CD4-positive, alpha-beta memory T cell (primary cell): Measurements from ENCODE around the gene CA12. TPM values are rescaled to one million over a fixed set of nuclear protein-coding genes. Genes with fewer than 3 reads are reported as not detected.

Experiments
- CTCF ChIA-PET: fragments of 350-600 bp; sonication (Branson Sonifier 250); formaldehyde crosslinking; loops from one replicate; lab custom pipeline; 2021; ENCODE audit warnings: inconsistent platforms; ENCODE audit not compliant: partially characterized antibody; lab: Charles Lee
- POLR2A ChIA-PET: fragments of 350-600 bp; sonication (Branson Sonifier 250); formaldehyde crosslinking; loops from one replicate; lab custom pipeline; 2021; ENCODE audit not compliant: partially characterized antibody; lab: Charles Lee
- DNase-seq, 5 donors: peaks; one replicate each; pipeline versions ENCODE4 v3.0.0 to v3.0.0-alpha.2; 2020 to 2022; ENCODE audit warnings: mixed read lengths in 1 of 5
- H3K27ac ChIP-seq: one replicate; pipeline ENCODE4 v1.7.0; 2013; ENCODE audit warnings: low read depth, low read length
- H3K27me3 ChIP-seq: 2 replicates; pipeline ENCODE4 v1.7.0; 2013; ENCODE audit warnings: mild to moderate bottlenecking, low read length, moderate library complexity; ENCODE audit not compliant: insufficient read depth
- H3K36me3 ChIP-seq: 2 replicates; pipeline ENCODE4 v1.7.0; 2013; ENCODE audit warnings: mild to moderate bottlenecking, low read length, moderate library complexity; ENCODE audit not compliant: insufficient read depth
- H3K4me1 ChIP-seq: 2 replicates; pipeline ENCODE4 v1.7.0; 2013; ENCODE audit warnings: mild to moderate bottlenecking, low read length, moderate library complexity; ENCODE audit not compliant: insufficient read depth
- H3K4me3 ChIP-seq, 2 donors: one replicate each; pipeline ENCODE4 v1.7.0; 2013; ENCODE audit warnings: low read length in 2 of 2, mild to moderate bottlenecking in 1 of 2
- H3K9me3 ChIP-seq, 2 donors: one replicate each; pipeline ENCODE4 v1.7.0; 2013; ENCODE audit warnings: low read length in 2 of 2, control low read depth in 1 of 2; ENCODE audit not compliant: control insufficient read depth in 1 of 2
- H3K27ac Mint-ChIP-seq, 7 donors: one replicate each; pipeline ENCODE4 v1.8.0; 2020 to 2021; ENCODE audit warnings: mixed read lengths in 7 of 7, mild to moderate bottlenecking in 6 of 7, inconsistent platforms in 3 of 7, moderate library complexity in 3 of 7
- H3K27me3 Mint-ChIP-seq, 2 donors: one replicate each; pipeline ENCODE4 v1.8.0; 2020 to 2021; ENCODE audit warnings: mixed read lengths in 2 of 2
- H3K36me3 Mint-ChIP-seq, 2 donors: one replicate each; pipeline ENCODE4 v1.8.0; 2020 to 2021; ENCODE audit warnings: mixed read lengths in 2 of 2, inconsistent platforms in 1 of 2, mild to moderate bottlenecking in 1 of 2
- H3K4me1 Mint-ChIP-seq, 4 donors: one replicate each; pipeline ENCODE4 v1.8.0; 2020 to 2021; ENCODE audit warnings: mixed read lengths in 4 of 4, mild to moderate bottlenecking in 1 of 4
- H3K4me3 Mint-ChIP-seq, 8 donors: one replicate each; pipeline ENCODE4 v1.8.0; 2020 to 2021; ENCODE audit warnings: mixed read lengths in 8 of 8, mild to moderate bottlenecking in 7 of 8, moderate library complexity in 6 of 8, inconsistent platforms in 3 of 8
- H3K9me3 Mint-ChIP-seq, 8 donors: one replicate each; pipeline ENCODE4 v1.8.0; 2020 to 2021; ENCODE audit warnings: mixed read lengths in 8 of 8, mild to moderate bottlenecking in 5 of 8, inconsistent platforms in 3 of 8, moderate library complexity in 1 of 8
- intact Hi-C: fragments of 100-400 bp; cut with micrococcal nuclease; formaldehyde crosslinking; loops from one replicate; pipeline ENCODE4 v1.15.1; 2023
- polyA plus RNA-seq, 2 donors: library from polyadenylated mRNA; unstranded; fragments of 300-500 nt; fragmentation: Illumina TruSeq; gene quantifications; one replicate each; pipeline ENCODE4 v1.2.3, GENCODE V29; 2021
- total RNA-seq, 2 experiments: library from RNA; stranded (reverse); gene quantifications; one replicate each; pipeline ENCODE4 v1.2.3, GENCODE V29; 2021

The CA12 gene
- total and polyA plus RNA-seq, 4 experiments from 2014 or later: not detected

- H3K9me3 Mint-ChIP-seq: no peaks in the 10 kb centered on the region
- POLR2A ChIA-PET: no interaction called here
- CTCF ChIA-PET: no interaction called here
These were observed 31.4 kb downstream of the CA12 start for GRCh38 chr15:63350178-63350621.

GRCh38 chr15:63349621-63350020 lies 32.0 kb downstream of the CA12 start:
- Histone ChIP-seq H3K27me3 (no peaks in the 10 kb centered on the region), H3K36me3 (no peaks in the 10 kb centered on the region), H3K9me3 (no peaks in the 10 kb centered on the region), H3K4me3 (no peak overlapping the region), H3K4me1 (no peaks in the 10 kb centered on the region), H3K27ac (no peak overlapping the region)
- no peak overlapping the region for H3K27ac Mint-ChIP-seq
- no peaks in the 10 kb centered on the region for H3K36me3 Mint-ChIP-seq
- no peaks in the 10 kb centered on the region for H3K9me3 Mint-ChIP-seq
- POLR2A ChIA-PET: no interaction called here
- CTCF ChIA-PET: no interaction called here
- intact Hi-C loops: no loop called here
- no peak overlapping the region for H3K4me3 Mint-ChIP-seq
- no peak for DNase-seq
- H3K4me1 Mint-ChIP-seq: no peaks in the 10 kb centered on the region
- peaks cover 0 to 4% of the 10 kb centered on the region in 2 donors for H3K27me3 Mint-ChIP-seq

More at GRCh38 chr15:63350178-63350621, 31.4 kb downstream of the CA12 start:
- Histone ChIP-seq H3K9me3 (no peaks in the 10 kb centered on the region), H3K4me1 (no peaks in the 10 kb centered on the region), H3K27ac (no peak overlapping the region), H3K27me3 (no peaks in the 10 kb centered on the region), H3K36me3 (no peaks in the 10 kb centered on the region), H3K4me3 (no peak overlapping the region)
- no peak for DNase-seq
- Mint-ChIP-seq H3K27ac (no peak overlapping the region), H3K4me3 (no peak overlapping the region), H3K36me3 (no peaks in the 10 kb centered on the region), H3K4me1 (no peaks in the 10 kb centered on the region), H3K27me3 (no peaks in the 10 kb centered on the region)
- intact Hi-C loops: no loop called here

- Histone ChIP-seq H3K4me1 (no peaks in the 10 kb centered on the region), H3K4me3 (no peak overlapping the region), H3K36me3 (no peaks in the 10 kb centered on the region), H3K9me3 (no peaks in the 10 kb centered on the region), H3K27ac (no peak overlapping the region), H3K27me3 (no peaks in the 10 kb centered on the region)
- Mint-ChIP-seq H3K27me3 (peaks cover 0 to 4% of the 10 kb centered on the region in 2 donors), H3K4me1 (no peaks in the 10 kb centered on the region), H3K4me3 (no peak overlapping the region), H3K9me3 (no peaks in the 10 kb centered on the region), H3K36me3 (no peaks in the 10 kb centered on the region), H3K27ac (no peak overlapping the region)
- CTCF ChIA-PET: no interaction called here
- POLR2A ChIA-PET: no interaction called here
- intact Hi-C loops: no loop called here
- no peak for DNase-seq
These were observed 32.5 kb downstream of the CA12 start for GRCh38 chr15:63349156-63349555.

- H3K9me3 ChIP-seq: no peaks in the 10 kb centered on the region
- Mint-ChIP-seq H3K36me3 (no peaks in the 10 kb centered on the region), H3K9me3 (no peaks in the 10 kb centered on the region), H3K27ac (no peak overlapping the region), H3K27me3 (peaks cover 0 to 4% of the 10 kb centered on the region in 2 donors), H3K4me3 (no peak overlapping the region), H3K4me1 (no peaks in the 10 kb centered on the region)
- no peaks in the 10 kb centered on the region for H3K4me1 ChIP-seq
- H3K27ac ChIP-seq: no peak overlapping the region
- ChIA-PET CTCF (no interaction called here), POLR2A (no interaction called here)
- intact Hi-C loops: no loop called here
- no peaks in the 10 kb centered on the region for H3K36me3 ChIP-seq
- H3K27me3 ChIP-seq: no peaks in the 10 kb centered on the region
- no peak for DNase-seq
- H3K4me3 ChIP-seq: no peak overlapping the region
These were observed 33.3 kb downstream of the CA12 start for GRCh38 chr15:63348392-63348791.

- no peaks in the 10 kb centered on the region for H3K27me3 ChIP-seq
- POLR2A ChIA-PET: no interaction called here
- intact Hi-C loops: no loop called here
- Mint-ChIP-seq H3K4me3 (no peak overlapping the region), H3K9me3 (no peaks in the 10 kb centered on the region), H3K4me1 (no peaks in the 10 kb centered on the region), H3K36me3 (no peaks in the 10 kb centered on the region), H3K27me3 (peaks cover under 1 to 4% of the 10 kb centered on the region in 2 donors), H3K27ac (no peak overlapping the region)
- H3K4me3 ChIP-seq: no peak overlapping the region
- CTCF ChIA-PET: no interaction called here
- H3K4me1 ChIP-seq: no peaks in the 10 kb centered on the region
- H3K9me3 ChIP-seq: no peaks in the 10 kb centered on the region
- no peaks in the 10 kb centered on the region for H3K36me3 ChIP-seq
- DNase-seq: no peak
- H3K27ac ChIP-seq: no peak overlapping the region
These were observed 34.4 kb downstream of the CA12 start for GRCh38 chr15:63347074-63347857.

DNA sequence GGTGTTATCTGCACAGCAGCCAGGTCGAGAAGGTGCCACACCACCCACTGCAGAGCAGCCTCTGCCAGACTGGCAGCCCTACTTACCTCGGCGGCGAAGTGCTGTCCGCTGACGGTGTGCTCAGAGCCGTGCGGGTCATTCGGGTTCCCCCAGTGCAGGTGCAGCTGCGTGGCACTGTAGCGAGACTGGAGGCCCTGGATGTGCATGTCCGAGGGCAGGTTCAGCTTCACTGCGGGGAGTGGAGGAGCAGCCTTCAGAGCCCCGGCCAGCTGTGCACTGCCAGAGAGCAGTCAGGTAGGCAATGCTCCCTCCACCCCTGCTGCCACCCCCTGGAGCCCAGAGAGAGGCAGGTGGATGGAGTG lies 36.3 kb downstream of the CA12 start:
- Histone ChIP-seq H3K4me3 (no peak overlapping the region), H3K27ac (no peak overlapping the region), H3K36me3 (no peaks in the 10 kb centered on the region), H3K9me3 (no peaks in the 10 kb centered on the region), H3K27me3 (no peaks in the 10 kb centered on the region), H3K4me1 (no peaks in the 10 kb centered on the region)
- H3K36me3 Mint-ChIP-seq: no peaks in the 10 kb centered on the region
- H3K9me3 Mint-ChIP-seq: no peaks in the 10 kb centered on the region
- ChIA-PET CTCF (no interaction called here), POLR2A (no interaction called here)
- no peaks in the 10 kb centered on the region for H3K4me1 Mint-ChIP-seq
- DNase-seq: no peak
- H3K27me3 Mint-ChIP-seq: peaks cover 2 to 4% of the 10 kb centered on the region in 2 donors
- intact Hi-C loops: no loop called here
- H3K4me3 Mint-ChIP-seq: no peak overlapping the region
- no peak overlapping the region for H3K27ac Mint-ChIP-seq

DNA sequence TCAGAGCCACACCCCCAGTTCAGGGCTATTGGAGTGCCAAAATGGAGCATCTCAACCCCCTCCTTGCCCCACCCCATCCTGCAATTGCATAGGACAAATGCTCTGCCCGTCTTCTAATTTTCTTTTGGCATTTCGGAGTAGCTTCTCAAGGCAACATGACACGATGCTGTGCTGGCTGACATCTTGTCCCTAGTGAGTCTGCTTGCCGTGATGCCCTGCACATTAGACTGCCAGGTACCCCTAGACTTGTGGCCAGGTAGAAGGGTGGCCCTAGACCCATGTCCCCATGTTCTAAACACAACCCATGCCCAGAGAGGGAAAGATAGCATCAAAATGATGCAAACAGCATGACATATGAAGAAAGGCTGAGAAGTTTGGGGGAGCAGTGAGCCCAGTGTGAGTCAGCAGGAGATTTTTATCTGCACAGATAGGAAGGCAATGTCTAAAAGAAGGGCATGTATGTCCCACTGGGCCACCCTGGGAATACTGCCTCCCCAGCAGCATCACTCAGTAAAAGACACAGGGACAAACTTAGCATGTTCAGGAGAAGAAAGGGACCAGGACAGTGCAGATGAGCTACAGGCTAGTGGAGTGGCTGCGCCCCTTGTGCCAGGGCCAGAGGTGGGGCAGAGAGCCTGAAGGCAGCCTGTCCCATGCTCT lies 36.8 kb downstream of the CA12 start:
- ChIA-PET CTCF (no interaction called here), POLR2A (no interaction called here)
- Mint-ChIP-seq H3K27me3 (peaks cover 3 to 5% of the 10 kb centered on the region in 2 donors), H3K36me3 (no peaks in the 10 kb centered on the region), H3K9me3 (no peaks in the 10 kb centered on the region), H3K4me3 (no peak overlapping the region), H3K27ac (no peak overlapping the region), H3K4me1 (no peaks in the 10 kb centered on the region)
- Histone ChIP-seq H3K36me3 (no peaks in the 10 kb centered on the region), H3K9me3 (no peaks in the 10 kb centered on the region), H3K27me3 (no peaks in the 10 kb centered on the region), H3K27ac (no peak overlapping the region), H3K4me1 (no peaks in the 10 kb centered on the region), H3K4me3 (no peak overlapping the region)
- no peak for DNase-seq
- intact Hi-C loops: no loop called here
